HG03139 (cell line): ENCODE results near the gene IGFALS.

ENCODE experiments used
- ATAC-seq: cut with Tn5 transposase; IDR thresholded peaks from one replicate; pipeline ENCODE4 v1.9.1; 2021; ENCODE audit not compliant: unreplicated experiment

The IGFALS gene

GRCh38 chr16:1767116-1767994 is 26.1 kb downstream of the IGFALS start:
- no peak for ATAC-seq

- ATAC-seq = no peak
Measured at GRCh38 chr16:1766701-1767100, 26.8 kb downstream of the IGFALS start.

- no peak for ATAC-seq
Measured at GRCh38 chr16:1766231-1766630, 27.3 kb downstream of the IGFALS start.

- ATAC-seq = no peak
Measured at GRCh38 chr16:1765826-1766225, 27.7 kb downstream of the IGFALS start.

GRCh38 chr16:1764971-1765370 is 28.5 kb downstream of the IGFALS start:
- ATAC-seq = no peak

- no peak for ATAC-seq
Measured at GRCh38 chr16:1763521-1764511, 29.7 kb downstream of the IGFALS start.

GRCh38 chr16:1762879-1763520 is 30.5 kb downstream of the IGFALS start:
- ATAC-seq = no peak

GRCh38 chr16:1762196-1762878 is 31.2 kb downstream of the IGFALS start:
- ATAC-seq = no peak

GRCh38 chr16:1761751-1762150 is 31.8 kb downstream of the IGFALS start:
- no peak for ATAC-seq

GRCh38 chr16:1760911-1761310 is 32.6 kb downstream of the IGFALS start:
- no peak for ATAC-seq

GRCh38 chr16:1759511-1759910 is 34.0 kb downstream of the IGFALS start:
- no peak for ATAC-seq

GRCh38 chr16:1758923-1759322 is 34.6 kb downstream of the IGFALS start:
- ATAC-seq = no peak

- ATAC-seq = no peak
Measured at GRCh38 chr16:1757714-1758461, 35.6 kb downstream of the IGFALS start.

- ATAC-seq = no peak
Measured at GRCh38 chr16:1754204-1754603, 39.3 kb downstream of the IGFALS start.

- no peak for ATAC-seq
Measured at GRCh38 chr16:1752853-1753252, 40.7 kb downstream of the IGFALS start.

- no peak for ATAC-seq
Measured at GRCh38 chr16:1751946-1752345, 41.6 kb downstream of the IGFALS start.

- no peak for ATAC-seq
Measured at GRCh38 chr16:1749152-1750117, 44.1 kb downstream of the IGFALS start.

- ATAC-seq = no peak
Measured at GRCh38 chr16:1747934-1748333, 45.6 kb downstream of the IGFALS start.

- no peak for ATAC-seq
Measured at GRCh38 chr16:1746693-1747195, 46.8 kb downstream of the IGFALS start.
